Measurements from ENCODE around the gene EIF1AX.

The EIF1AX gene

GRCh38 chrX:20147561-20147960 lies 5.9 kb upstream of the EIF1AX start:
- Histone ChIP-seq H3K4me1 (no peaks in the 10 kb centered on the region), H3K9me3 (no peaks in the 10 kb centered on the region)

DNA sequence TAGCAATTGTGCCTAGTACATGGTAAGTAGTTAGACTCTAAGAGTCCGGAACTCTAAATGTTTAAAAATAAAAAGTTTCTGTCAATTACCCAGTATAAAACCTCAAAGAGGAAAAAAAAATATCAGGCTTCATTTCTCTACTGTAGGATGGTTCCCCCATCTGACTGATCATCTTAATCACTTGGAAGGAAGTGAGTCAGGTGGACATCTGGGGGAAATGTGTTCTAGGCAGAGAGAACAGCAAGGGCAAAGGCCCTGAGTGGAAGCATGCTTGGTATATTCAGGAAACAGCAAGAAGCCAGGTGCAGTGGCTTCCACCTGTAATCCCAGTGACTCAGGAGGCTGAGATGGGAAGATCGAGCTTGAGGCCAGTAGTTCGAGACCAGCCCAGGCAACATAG lies 2.9 kb upstream of the EIF1AX start:
- TF ChIP-seq, protein P1, sequence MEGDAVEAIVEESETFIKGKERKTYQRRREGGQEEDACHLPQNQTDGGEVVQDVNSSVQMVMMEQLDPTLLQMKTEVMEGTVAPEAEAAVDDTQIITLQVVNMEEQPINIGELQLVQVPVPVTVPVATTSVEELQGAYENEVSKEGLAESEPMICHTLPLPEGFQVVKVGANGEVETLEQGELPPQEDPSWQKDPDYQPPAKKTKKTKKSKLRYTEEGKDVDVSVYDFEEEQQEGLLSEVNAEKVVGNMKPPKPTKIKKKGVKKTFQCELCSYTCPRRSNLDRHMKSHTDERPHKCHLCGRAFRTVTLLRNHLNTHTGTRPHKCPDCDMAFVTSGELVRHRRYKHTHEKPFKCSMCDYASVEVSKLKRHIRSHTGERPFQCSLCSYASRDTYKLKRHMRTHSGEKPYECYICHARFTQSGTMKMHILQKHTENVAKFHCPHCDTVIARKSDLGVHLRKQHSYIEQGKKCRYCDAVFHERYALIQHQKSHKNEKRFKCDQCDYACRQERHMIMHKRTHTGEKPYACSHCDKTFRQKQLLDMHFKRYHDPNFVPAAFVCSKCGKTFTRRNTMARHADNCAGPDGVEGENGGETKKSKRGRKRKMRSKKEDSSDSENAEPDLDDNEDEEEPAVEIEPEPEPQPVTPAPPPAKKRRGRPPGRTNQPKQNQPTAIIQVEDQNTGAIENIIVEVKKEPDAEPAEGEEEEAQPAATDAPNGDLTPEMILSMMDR (IDR thresholded peaks at IDR 0.05; ENCODE audit: low read depth, low read length), result no peak
- no peak for DNase-seq
- Histone ChIP-seq H3K9me3 (no peaks in the 10 kb centered on the region), H3K36me3 (peaks cover 5% of the 10 kb centered on the region), H3K27me3 (no peaks in the 10 kb centered on the region), H3K4me1 (no peaks in the 10 kb centered on the region), H3K4me3 (ENCODE audit: low read depth, low read length) (no peak overlapping the region)

More at GRCh38 chrX:20147561-20147960, 5.9 kb upstream of the EIF1AX start:
- no peaks in the 10 kb centered on the region for H3K36me3 ChIP-seq
- TF ChIP-seq, protein P1 (IDR thresholded peaks at IDR 0.05; ENCODE audit: low read depth, low read length), result no peak
- H3K4me3 ChIP-seq (ENCODE audit: low read depth, low read length), result no peak overlapping the region
- H3K27me3 ChIP-seq, result no peaks in the 10 kb centered on the region
- DNase-seq, result no peak

GRCh38 chrX:20143561-20143960 lies 1.9 kb upstream of the EIF1AX start:
- H3K27me3 ChIP-seq, result no peaks in the 10 kb centered on the region
- DNase-seq, result peak; percentile 18
- H3K4me1 ChIP-seq, result no peaks in the 10 kb centered on the region
- peaks cover 13% of the 10 kb centered on the region for H3K36me3 ChIP-seq
- H3K9me3 ChIP-seq, result no peaks in the 10 kb centered on the region
- TF ChIP-seq, protein P1 (IDR thresholded peaks at IDR 0.05; ENCODE audit: low read depth, low read length), result 0 out of 2 replicates have a peak, but pooled peaks have one; percentile 18
- H3K4me3 ChIP-seq (ENCODE audit: low read depth, low read length), result no peak overlapping the region

DNA sequence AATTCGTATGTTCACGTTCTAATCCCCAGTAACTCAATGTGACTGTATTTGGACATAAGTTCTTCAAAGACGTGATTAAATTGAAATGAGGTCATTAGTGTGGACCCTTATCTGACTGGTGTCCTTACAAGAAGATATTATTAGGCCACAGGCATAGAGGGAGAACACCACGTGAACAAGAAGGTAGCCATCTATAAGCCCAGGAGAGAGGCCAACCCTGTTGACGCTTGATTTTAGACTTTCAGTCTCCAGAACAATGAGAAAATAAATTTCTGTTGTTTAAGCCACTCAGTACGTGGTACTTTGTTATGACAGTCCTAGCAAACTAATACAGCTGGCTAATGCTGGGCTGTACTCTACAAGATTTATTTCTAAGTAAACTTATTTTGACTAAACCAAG lies 1.5 kb upstream of the EIF1AX start:
- TF ChIP-seq, protein P1 (IDR thresholded peaks at IDR 0.05; ENCODE audit: low read depth, low read length), result no peak
- DNase-seq, result no peak
- Histone ChIP-seq H3K36me3 (peaks cover 13% of the 10 kb centered on the region), H3K9me3 (no peaks in the 10 kb centered on the region), H3K4me1 (no peaks in the 10 kb centered on the region), H3K27me3 (no peaks in the 10 kb centered on the region), H3K4me3 (ENCODE audit: low read depth, low read length) (no peak overlapping the region)

DNA sequence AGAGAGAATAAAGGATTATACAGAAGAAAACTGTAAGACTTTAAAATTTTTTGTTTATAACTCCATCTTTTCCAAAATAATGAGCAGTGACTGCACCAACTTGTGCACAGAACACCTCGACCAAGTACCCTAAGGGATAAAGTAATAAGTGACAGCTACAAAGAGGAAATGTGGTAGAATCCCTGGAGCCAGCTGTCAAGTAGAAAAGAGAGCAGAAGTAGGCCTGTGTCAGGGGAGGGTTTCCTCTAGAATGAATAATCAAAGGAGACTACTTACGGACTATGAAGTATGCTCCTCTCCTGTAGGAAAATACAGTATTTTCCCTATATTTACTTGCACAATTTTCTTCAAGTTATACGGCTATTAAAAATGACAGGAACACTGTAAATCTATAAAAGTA lies 1.2 kb downstream of the EIF1AX start:
- no peak for DNase-seq
- H3K36me3 ChIP-seq, result peaks cover 29% of the 10 kb centered on the region
- no peaks in the 10 kb centered on the region for H3K9me3 ChIP-seq
- no peaks in the 10 kb centered on the region for H3K27me3 ChIP-seq
- no peaks in the 10 kb centered on the region for H3K4me1 ChIP-seq
- H3K4me3 ChIP-seq (ENCODE audit: low read depth, low read length), result peak overlapping the region; percentile 86
- TF ChIP-seq, protein P1 (IDR thresholded peaks at IDR 0.05; ENCODE audit: low read depth, low read length), result no peak

GRCh38 chrX:20139966-20140365 lies 1.7 kb downstream of the EIF1AX start:
- no peaks in the 10 kb centered on the region for H3K27me3 ChIP-seq
- H3K4me3 ChIP-seq (ENCODE audit: low read depth, low read length), result peak overlapping the region; percentile 86
- TF ChIP-seq, protein P1 (IDR thresholded peaks at IDR 0.05; ENCODE audit: low read depth, low read length), result no peak
- H3K36me3 ChIP-seq, result peaks cover 29% of the 10 kb centered on the region
- DNase-seq, result no peak
- H3K9me3 ChIP-seq, result no peaks in the 10 kb centered on the region
- no peaks in the 10 kb centered on the region for H3K4me1 ChIP-seq
